Measurements from ENCODE around the gene ITIH2. TPM values are rescaled to one million over a fixed set of nuclear protein-coding genes. Genes with fewer than 3 reads are reported as not detected.

ITIH2 gene
- polyA plus RNA-seq, 2 of the 4 experiments (the other 2 are of a cell fraction) = 0.31 to 0.54 TPM

DNA sequence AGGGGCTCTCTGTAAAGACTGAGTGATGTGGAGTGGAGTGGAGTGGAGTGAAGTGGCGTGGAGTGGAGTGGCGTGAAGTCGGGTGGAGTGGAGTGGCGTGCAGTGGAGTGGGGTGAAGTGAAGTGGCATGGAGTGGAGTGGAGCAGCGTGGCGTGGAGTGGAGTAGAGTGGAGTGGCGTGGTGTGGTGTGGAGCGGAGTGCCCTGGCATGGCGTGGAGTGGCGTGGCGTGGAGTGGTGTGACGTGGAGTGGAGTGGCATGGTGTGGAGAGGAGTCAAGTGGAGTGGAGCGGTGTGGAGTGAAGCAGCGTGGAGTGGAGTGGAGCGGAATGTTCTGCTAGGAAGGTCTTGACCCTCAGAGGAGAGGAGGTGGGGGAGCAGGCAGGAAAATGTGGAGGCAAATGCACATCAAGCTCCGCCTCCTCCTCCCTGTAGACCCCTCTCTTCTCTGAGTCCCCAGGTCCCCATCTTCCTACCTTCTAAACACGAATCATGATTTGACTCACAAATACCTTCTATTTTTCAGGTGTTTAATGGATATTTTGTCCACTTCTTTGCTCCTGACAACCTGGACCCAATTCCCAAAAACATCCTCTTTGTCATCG, 19.9 kb downstream of the ITIH2 start (continued):
- TF ChIP-seq, protein P1, sequence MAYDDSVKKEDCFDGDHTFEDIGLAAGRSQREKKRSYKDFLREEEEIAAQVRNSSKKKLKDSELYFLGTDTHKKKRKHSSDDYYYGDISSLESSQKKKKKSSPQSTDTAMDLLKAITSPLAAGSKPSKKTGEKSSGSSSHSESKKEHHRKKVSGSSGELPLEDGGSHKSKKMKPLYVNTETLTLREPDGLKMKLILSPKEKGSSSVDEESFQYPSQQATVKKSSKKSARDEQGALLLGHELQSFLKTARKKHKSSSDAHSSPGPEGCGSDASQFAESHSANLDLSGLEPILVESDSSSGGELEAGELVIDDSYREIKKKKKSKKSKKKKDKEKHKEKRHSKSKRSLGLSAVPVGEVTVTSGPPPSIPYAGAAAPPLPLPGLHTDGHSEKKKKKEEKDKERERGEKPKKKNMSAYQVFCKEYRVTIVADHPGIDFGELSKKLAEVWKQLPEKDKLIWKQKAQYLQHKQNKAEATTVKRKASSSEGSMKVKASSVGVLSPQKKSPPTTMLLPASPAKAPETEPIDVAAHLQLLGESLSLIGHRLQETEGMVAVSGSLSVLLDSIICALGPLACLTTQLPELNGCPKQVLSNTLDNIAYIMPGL (CRISPR knock-in tag; IDR thresholded peaks at IDR 0.05; ENCODE audit: borderline replicate concordance) = no peak

DNA sequence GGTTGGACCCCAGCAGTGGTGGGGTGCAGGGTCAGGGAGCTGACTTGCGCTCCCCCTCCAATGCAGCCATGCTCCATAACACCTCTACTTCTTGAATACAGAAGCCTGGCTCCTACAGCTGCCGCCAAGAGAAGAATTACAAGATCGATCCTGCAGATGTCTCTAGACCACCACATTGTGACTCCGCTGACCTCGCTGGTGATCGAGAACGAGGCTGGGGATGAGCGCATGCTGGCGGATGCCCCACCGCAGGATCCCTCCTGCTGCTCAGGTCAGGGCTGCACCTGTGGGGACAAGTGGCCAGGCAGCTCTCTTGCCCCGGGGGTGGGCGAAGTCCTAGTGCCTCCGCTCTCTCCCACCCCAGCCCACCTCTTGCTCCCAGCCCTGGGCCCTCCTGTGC, 31.7 kb downstream of the ITIH2 start:
- CTCF ChIA-PET = interaction anchor here (1.0 to 1.6 kb wide), 2 partner anchors 36 to 48 kb away, joined by 3 read pairs; no protein-coding TSS in a partner anchor
- TF ChIP-seq, protein P2, sequence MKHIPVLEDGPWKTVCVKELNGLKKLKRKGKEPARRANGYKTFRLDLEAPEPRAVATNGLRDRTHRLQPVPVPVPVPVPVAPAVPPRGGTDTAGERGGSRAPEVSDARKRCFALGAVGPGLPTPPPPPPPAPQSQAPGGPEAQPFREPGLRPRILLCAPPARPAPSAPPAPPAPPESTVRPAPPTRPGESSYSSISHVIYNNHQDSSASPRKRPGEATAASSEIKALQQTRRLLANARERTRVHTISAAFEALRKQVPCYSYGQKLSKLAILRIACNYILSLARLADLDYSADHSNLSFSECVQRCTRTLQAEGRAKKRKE (CRISPR knock-in tag; IDR thresholded peaks at IDR 0.05; ENCODE audit: low read depth) = no peak
- TF ChIP-seq RARB (CRISPR knock-in tag; IDR thresholded peaks at IDR 0.05) (no peak), ZFP36 (IDR thresholded peaks at IDR 0.05; ENCODE audit: borderline replicate concordance, partially characterized antibody) (no peak), PHF8 (IDR thresholded peaks at IDR 0.05; ENCODE audit: borderline replicate concordance, low read depth) (no peak), CHD4 (IDR thresholded peaks at IDR 0.05; ENCODE audit: borderline replicate concordance) (no peak), HOXB5 (CRISPR knock-in tag; IDR thresholded peaks at IDR 0.05) (no peak), POLR2AphosphoS2 (conservative IDR thresholded peaks at IDR 0.05; ENCODE audit: low read length) (no peak), BHLHE40 (IDR thresholded peaks at IDR 0.05; ENCODE audit: low read depth, low read length) (no peak), RAD21 (conservative IDR thresholded peaks at IDR 0.05 in 1 of 2, IDR thresholded peaks at IDR 0.05 in 1 of 2) (no peak), CBX8 (IDR thresholded peaks at IDR 0.05) (no peak)
- TF ChIP-seq, protein P3, sequence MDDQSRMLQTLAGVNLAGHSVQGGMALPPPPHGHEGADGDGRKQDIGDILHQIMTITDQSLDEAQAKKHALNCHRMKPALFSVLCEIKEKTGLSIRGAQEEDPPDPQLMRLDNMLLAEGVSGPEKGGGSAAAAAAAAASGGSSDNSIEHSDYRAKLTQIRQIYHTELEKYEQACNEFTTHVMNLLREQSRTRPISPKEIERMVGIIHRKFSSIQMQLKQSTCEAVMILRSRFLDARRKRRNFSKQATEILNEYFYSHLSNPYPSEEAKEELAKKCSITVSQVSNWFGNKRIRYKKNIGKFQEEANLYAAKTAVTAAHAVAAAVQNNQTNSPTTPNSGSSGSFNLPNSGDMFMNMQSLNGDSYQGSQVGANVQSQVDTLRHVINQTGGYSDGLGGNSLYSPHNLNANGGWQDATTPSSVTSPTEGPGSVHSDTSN (IDR thresholded peaks at IDR 0.05) = no peak
- no peaks in the 10 kb centered on the region for H3K9me3 ChIP-seq
- WGBS (ENCODE audit: missing lambda C conversion rate) = 91% methylated on average over 11 of the region's 13 CpGs
- no peak overlapping the region for H3K4me3 ChIP-seq
- ATAC-seq = no peak
- POLR2A ChIA-PET = no interaction called here
- no peak for FAIRE-seq
- H3K4me2 ChIP-seq = no peak overlapping the region
- H3K4me1 ChIP-seq = no peaks in the 10 kb centered on the region
- no peak for DNase-seq (ENCODE audit: low read depth in 1 of 2, low spot score in 1 of 2)
- H3K27ac ChIP-seq = no peak overlapping the region

DNA sequence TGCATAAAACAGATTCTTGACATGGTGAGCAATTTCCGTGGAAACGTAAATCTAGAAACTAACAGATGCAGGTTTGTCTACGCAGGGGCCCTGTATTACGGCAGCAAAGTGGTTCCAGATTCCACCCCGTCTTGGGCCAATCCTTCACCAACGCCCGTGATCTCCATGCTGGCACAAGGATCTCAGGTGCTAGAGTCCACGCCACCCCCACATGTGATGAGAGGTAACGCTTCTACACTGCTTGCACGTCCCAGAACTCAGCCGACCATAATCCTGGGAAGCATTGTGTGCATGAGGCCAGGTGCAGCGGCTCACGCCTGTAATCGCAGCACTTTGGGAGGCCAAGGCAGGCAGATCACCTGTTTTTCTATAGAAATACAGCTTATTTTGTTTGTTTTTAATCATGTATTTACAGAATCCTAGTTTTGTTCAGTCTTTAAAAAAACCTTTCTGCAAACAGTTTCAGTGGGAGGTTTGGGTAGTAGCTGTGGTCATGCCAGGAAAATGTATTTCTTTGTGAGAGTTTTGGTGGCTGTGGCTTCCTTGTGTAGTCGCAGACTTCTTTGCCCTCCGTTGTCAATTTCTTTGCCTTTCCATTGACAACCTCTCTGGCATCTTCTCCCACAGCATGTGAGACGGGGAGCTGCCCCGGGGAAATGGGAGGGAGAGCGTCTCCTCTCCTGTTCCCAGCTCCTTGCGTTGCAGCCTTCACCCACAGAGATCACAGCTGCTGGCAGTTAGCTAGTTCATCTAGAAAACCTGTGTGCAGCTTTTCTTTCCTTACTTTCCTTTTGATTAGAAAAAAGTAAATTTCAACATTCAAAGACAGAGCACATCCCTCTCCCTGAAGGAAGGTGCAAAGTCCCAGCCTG, 35.7 kb downstream of the ITIH2 start:
- CTCF ChIA-PET = interaction anchor here (0.7 to 1.7 kb wide), 4 partner anchors 17 to 213 kb away, joined by 3 to 7 read pairs (median 4); no protein-coding TSS in a partner anchor
- POLR2A ChIA-PET = no interaction called here
- FAIRE-seq = no peak
- TF ChIP-seq MAFK (IDR thresholded peaks at IDR 0.05; ENCODE audit: partially characterized antibody) (no peak), NR3C1 (IDR thresholded peaks at IDR 0.05) (no peak), NPAS2 (CRISPR knock-in tag; IDR thresholded peaks at IDR 0.05; ENCODE audit: borderline replicate concordance) (no peak), RFX5 (IDR thresholded peaks at IDR 0.05) (no peak), RAD21 (conservative IDR thresholded peaks at IDR 0.05 in 1 of 2, IDR thresholded peaks at IDR 0.05 in 1 of 2) (no peak), ZC3H11A (IDR thresholded peaks at IDR 0.05) (no peak), EHF (CRISPR knock-in tag; IDR thresholded peaks at IDR 0.05) (no peak)
- TF ChIP-seq, protein P4, sequence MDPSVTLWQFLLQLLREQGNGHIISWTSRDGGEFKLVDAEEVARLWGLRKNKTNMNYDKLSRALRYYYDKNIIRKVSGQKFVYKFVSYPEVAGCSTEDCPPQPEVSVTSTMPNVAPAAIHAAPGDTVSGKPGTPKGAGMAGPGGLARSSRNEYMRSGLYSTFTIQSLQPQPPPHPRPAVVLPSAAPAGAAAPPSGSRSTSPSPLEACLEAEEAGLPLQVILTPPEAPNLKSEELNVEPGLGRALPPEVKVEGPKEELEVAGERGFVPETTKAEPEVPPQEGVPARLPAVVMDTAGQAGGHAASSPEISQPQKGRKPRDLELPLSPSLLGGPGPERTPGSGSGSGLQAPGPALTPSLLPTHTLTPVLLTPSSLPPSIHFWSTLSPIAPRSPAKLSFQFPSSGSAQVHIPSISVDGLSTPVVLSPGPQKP (IDR thresholded peaks at IDR 0.05; ENCODE audit: low read depth, low read length) = no peak
- TF ChIP-seq, protein P5, sequence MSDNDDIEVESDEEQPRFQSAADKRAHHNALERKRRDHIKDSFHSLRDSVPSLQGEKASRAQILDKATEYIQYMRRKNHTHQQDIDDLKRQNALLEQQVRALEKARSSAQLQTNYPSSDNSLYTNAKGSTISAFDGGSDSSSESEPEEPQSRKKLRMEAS (IDR thresholded peaks at IDR 0.05) = no peak
- TF ChIP-seq, protein P6, sequence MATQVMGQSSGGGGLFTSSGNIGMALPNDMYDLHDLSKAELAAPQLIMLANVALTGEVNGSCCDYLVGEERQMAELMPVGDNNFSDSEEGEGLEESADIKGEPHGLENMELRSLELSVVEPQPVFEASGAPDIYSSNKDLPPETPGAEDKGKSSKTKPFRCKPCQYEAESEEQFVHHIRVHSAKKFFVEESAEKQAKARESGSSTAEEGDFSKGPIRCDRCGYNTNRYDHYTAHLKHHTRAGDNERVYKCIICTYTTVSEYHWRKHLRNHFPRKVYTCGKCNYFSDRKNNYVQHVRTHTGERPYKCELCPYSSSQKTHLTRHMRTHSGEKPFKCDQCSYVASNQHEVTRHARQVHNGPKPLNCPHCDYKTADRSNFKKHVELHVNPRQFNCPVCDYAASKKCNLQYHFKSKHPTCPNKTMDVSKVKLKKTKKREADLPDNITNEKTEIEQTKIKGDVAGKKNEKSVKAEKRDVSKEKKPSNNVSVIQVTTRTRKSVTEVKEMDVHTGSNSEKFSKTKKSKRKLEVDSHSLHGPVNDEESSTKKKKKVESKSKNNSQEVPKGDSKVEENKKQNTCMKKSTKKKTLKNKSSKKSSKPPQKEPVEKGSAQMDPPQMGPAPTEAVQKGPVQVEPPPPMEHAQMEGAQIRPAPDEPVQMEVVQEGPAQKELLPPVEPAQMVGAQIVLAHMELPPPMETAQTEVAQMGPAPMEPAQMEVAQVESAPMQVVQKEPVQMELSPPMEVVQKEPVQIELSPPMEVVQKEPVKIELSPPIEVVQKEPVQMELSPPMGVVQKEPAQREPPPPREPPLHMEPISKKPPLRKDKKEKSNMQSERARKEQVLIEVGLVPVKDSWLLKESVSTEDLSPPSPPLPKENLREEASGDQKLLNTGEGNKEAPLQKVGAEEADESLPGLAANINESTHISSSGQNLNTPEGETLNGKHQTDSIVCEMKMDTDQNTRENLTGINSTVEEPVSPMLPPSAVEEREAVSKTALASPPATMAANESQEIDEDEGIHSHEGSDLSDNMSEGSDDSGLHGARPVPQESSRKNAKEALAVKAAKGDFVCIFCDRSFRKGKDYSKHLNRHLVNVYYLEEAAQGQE (IDR thresholded peaks at IDR 0.05) = no peak
- TF ChIP-seq, protein P7, sequence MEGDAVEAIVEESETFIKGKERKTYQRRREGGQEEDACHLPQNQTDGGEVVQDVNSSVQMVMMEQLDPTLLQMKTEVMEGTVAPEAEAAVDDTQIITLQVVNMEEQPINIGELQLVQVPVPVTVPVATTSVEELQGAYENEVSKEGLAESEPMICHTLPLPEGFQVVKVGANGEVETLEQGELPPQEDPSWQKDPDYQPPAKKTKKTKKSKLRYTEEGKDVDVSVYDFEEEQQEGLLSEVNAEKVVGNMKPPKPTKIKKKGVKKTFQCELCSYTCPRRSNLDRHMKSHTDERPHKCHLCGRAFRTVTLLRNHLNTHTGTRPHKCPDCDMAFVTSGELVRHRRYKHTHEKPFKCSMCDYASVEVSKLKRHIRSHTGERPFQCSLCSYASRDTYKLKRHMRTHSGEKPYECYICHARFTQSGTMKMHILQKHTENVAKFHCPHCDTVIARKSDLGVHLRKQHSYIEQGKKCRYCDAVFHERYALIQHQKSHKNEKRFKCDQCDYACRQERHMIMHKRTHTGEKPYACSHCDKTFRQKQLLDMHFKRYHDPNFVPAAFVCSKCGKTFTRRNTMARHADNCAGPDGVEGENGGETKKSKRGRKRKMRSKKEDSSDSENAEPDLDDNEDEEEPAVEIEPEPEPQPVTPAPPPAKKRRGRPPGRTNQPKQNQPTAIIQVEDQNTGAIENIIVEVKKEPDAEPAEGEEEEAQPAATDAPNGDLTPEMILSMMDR (IDR thresholded peaks at IDR 0.05) = no peak

More for the DNA sequence above, 35.7 kb downstream of the ITIH2 start:
- WGBS (ENCODE audit: missing lambda C conversion rate) = 83% methylated on average over 20 of the region's 20 CpGs
- no peak overlapping the region for H3K27ac ChIP-seq
- no peak overlapping the region for H3K4me2 ChIP-seq
- no peaks in the 10 kb centered on the region for H3K9me3 ChIP-seq
- H3K4me3 ChIP-seq = no peak overlapping the region
- ATAC-seq = no peak
- no peak for DNase-seq (ENCODE audit: low read depth in 1 of 2, low spot score in 1 of 2)
- no peaks in the 10 kb centered on the region for H3K4me1 ChIP-seq

All from A549 (cell line).